ENCODE measurements around the gene MTHFSD. TPM values are rescaled to one million over a fixed set of nuclear protein-coding genes. Genes with fewer than 3 reads are reported as not detected.

MTHFSD gene
- total and polyA plus RNA-seq, 2 of the 8 experiments (the other 6 are each of a cell fraction or from before 2014, with no cell fraction given), result 7.1 to 9.8 TPM

DNA sequence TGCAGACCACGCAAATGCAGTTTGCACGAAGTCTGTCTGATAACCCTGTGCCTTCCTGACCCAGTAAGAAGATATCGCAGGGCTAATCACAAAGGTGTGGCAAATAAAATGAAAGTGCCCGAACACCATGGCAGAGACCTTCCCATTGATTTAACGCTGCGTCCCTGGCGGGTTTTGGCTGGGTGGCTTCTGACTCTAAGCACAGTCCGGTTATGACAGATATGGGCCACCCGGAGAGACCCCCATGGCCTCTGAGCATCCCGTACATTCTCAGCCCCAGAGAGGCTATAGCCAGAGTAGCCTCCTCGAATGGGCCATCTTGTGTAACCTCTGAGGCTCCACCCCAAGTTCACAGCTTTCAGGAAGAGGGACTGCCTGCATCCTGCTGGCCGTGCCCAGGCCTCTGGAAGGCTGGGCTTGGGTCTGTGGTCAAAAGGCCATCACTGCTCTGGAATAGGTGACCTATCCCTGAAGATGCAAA lies 17.0 kb upstream of the MTHFSD start (continued):
- TF ChIP-seq SIN3A (conservative IDR thresholded peaks at IDR 0.05 in 1 of 2, IDR thresholded peaks at IDR 0.05 in 1 of 2; ENCODE audit: low read depth in 1 of 2, low read length in 2 of 2) (no peak), SUZ12 (IDR thresholded peaks at IDR 0.05; ENCODE audit: low read length) (peak; percentile 58; the same call in 1 of the 2 replicates), RBBP5 (IDR thresholded peaks at IDR 0.05; ENCODE audit: borderline replicate concordance, low read depth, low read length) (no peak), YY1 (IDR thresholded peaks at IDR 0.05; ENCODE audit: low read depth, low read length) (no peak)

Data from H1 (cell line).